NCI-H82 (cell line): ENCODE measurements around the gene SERPINB4.

ENCODE experiments used
- DNase-seq: peaks from one replicate; lab custom pipeline; 2025; lab: John Stamatoyannopoulos, UW

SERPINB4 gene

GRCh38 chr18:63626431-63626830 is 17.6 kb downstream of the SERPINB4 start:
- DNase-seq, result no peak

DNA sequence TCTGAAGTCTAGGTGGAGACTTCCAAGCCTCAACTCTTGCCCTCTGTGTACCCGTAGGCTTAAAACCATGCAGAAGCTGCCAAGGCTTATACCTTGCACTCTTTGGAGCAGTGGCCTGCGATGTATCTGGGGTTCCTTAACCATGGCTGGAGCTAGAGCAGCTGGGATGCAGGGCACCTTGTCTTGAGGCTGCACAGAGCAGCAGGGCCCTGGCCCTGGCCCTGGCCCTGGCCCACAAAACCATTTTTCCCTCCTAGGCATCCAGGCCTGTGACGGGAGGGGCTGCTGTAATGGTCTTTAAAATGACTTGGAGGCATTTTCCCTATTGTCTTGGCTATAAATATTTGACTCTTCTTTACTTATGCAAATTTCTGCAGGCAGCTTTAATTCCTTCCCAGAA is 19.2 kb downstream of the SERPINB4 start:
- no peak for DNase-seq

- peak; percentile 79 for DNase-seq
Measured at GRCh38 chr18:63619661-63620060, 24.4 kb downstream of the SERPINB4 start.

- DNase-seq, result no peak
Measured at GRCh38 chr18:63617915-63618234, 26.2 kb downstream of the SERPINB4 start.

GRCh38 chr18:63617049-63617914 is 26.8 kb downstream of the SERPINB4 start:
- DNase-seq, result peak; percentile 93

DNA sequence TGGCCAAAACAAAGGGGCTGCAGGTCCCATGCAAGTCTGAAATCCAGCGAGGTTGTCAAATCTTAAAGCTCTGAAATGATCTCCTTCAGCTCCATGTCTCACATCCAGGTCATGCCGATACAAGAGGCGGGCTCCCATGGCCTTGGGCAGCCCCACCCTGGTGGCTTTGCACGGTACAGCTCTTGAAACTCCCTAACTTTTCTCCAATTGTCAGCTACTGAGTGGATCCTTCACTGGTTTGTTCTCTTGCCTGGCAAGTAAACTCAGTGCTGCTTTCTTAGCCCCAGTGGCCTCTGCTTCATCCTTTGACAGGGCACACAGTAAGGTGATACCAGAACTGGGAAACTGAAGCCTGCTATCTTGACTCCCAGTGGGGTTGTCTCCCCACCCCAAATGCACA is 30.6 kb downstream of the SERPINB4 start:
- DNase-seq, result no peak

DNA sequence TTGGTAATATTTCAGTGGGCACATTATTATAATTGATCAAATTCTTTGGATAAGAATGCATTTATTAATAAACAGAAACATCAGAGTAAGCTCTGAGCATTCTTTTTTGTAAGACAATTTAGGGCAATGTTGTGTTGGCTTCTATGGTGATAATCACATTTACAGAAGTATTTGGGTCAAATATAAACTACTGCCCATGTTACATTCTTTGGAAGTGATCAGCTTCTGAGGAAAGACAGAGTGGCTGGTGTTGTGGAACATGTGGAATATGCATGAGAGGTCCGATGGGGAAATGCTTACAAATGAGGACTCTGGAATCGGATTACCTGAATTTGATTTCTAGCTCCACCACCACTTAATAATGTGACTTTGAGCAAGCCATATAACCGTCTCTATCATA is 37.5 kb downstream of the SERPINB4 start:
- no peak for DNase-seq

DNA sequence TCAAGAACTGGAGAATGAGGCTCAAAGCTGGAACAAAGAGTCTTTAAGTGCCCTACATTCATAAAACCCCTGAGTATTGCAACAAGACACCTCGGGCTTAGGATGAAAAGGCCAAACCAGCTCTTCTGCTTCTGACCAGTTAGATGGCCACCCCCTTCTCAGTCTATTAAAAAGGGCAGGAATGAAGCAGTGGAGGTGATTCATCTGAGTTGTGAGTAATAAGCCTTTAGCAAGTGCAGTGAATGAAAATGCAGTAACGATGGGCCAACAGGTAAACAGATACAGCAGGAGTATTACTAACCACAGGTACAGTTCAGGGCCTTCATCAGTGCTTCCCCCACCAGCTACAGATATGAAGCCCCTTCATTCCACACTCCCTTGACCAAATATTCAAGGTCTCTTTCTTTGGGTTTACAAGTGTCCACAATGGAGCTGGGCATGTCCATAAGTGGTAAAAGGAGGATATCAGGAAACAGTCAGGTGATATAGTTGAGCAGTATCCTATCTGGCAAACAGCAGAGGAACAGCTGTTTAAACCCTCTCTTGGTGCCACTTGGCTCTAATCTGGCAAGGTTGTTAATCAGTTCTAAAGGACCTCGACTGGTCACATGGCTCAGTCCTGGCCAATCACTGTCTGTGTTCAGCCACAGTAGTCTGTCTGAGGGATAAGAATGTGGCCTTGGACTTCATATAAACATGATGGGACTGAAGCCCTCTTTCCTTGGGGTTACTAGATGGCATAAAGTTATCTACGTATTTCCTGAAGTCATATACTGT is 39.1 kb downstream of the SERPINB4 start:
- DNase-seq, result peak; percentile 26

GRCh38 chr18:63603772-63604171 is 40.3 kb downstream of the SERPINB4 start:
- DNase-seq, result no peak

DNA sequence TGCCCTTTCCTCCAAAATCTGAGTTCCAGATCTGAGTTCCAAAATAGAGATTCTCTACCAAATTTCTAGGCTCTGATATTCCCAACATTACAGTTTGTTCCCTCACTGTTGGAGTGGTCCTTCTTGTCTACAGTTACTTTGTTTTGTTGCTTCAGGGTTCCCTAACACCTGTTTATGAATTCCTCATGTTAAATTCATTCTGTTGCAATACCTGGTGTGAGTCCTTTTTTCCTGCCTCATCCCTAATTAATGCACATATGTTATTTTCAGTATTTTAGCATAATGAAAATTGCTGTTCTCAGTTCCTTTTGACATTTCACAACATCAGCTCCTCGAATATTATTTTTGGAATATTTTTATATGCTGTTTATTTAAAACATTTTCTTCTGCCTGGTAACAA is 40.7 kb downstream of the SERPINB4 start:
- no peak for DNase-seq

- DNase-seq, result no peak
Measured at GRCh38 chr18:63596964-63597363, 47.1 kb downstream of the SERPINB4 start.

DNA sequence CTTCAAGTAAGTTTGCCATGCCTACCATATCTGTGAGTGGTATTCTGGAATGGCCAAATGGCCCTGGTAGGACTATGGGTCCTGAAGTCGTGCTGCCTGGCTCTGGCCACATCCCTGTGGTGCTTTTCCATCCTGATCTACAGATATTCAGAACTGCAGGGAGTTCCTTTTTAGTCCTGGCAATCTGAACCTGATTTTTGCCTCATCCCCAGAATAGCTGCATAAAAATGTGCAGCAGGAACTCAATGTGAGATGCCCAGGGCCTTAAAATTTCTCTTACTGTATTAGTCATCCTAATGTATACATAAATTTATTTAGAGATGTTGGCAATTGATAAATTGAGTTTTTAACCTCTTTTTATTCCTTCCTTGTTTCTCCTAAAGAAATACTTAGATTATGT is 51.6 kb downstream of the SERPINB4 start:
- DNase-seq, result no peak

DNA sequence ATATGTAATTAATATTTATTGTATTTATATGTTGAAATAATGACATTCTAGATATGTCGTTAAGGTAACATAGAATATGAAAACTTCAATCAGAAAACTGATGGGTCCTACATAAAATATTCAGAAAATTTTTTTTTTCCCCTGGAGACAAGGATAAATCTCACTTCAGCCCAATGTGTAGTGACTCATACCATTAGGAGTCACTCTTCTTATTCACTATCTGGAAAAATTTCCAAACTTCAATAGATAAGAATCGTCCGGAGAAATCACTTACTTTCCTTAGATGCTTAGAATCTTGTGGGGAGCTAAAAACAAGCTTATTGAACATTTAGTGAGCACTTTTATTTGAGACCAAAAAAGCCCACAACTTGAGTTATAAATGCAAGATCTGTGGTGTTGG is 52.3 kb downstream of the SERPINB4 start:
- DNase-seq, result no peak

DNA sequence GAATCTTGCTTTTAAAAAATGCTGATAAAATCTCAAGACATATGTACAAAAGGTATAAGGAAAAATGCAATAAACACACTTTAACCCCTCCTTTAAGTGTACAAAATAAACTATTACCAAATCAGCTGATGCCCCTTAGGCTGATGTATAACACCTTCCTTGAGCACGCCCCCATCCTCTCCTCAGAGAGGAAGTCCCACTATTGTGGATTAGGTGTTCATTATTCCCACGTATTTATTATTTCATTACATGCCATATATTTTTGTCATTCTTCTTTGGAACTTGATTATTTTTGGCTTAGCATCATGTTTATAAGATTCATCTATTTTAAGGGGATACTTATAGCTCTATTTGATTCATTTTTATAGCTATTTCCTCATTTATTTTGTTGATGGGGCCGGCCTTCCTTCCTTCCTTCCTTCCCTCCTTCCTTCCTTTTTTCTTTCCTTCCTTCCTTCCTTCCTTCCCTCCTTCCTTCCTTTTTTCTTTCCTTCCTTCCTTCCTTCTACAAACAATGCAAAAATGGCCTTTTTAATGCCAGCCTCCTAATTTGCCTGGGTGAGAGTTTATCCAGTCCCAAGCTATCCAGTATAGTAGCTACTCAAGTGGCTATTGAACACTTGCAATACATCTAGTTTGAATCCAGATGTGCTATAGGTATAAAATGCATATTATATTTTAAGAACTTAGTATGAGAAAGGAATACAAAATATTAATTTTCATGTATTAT is 52.9 kb downstream of the SERPINB4 start:
- DNase-seq, result no peak

- no peak for DNase-seq
Measured at GRCh38 chr18:63590373-63590772, 53.7 kb downstream of the SERPINB4 start.

DNA sequence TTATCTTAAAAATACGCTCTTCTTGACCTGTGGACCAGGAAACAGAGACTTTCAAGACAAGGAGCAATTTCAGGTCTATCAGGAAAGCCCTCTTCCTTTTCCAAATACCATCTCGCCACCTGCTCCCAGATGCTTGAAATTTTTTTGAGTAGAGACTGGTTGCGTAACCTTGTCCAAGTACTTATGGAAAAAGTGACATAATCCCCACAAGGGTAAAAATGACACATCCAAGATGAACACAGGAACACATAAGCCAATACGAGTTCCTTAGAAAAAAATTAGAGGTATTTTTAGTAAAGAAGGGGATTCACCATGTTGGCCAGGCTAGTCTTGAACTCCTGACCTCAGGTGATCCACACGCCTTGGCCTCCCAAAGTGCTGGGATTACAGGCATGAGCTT is 55.1 kb downstream of the SERPINB4 start:
- DNase-seq, result no peak
